HPDE6-E6E7 (cell line): Measurements from ENCODE around the gene TRPV5.
"Not testable (repeated sequence)": the region's sequence is repeated elsewhere in the genome, so short reads cannot be mapped to it uniquely, and the experiment has no call there.

Experiments used
- DNase-seq: peaks from one replicate; pipeline ENCODE4 v3.0.0; 2011; ENCODE audit warnings: missing footprints; ENCODE audit errors: extremely low spot score

The TRPV5 gene

GRCh38 chr7:142933624-142934023, at the start of gene TRPV5:
TRPV5 (minus strand) TSS chr7:142933746; CDS start chr7:142933459, 287 bp downstream.
- no peak for DNase-seq

GRCh38 chr7:142978402-142978801, 44.9 kb upstream of the TRPV5 start:
- not testable (repeated sequence) for DNase-seq

GRCh38 chr7:142974626-142975025, 41.1 kb upstream of the TRPV5 start:
- no peak for DNase-seq

GRCh38 chr7:142969183-142969582, 35.6 kb upstream of the TRPV5 start:
- DNase-seq: no peak

- DNase-seq: no peak
These were observed 34.7 kb upstream of the TRPV5 start for GRCh38 chr7:142968229-142968628.

GRCh38 chr7:142964502-142965246, 31.1 kb upstream of the TRPV5 start:
- DNase-seq: no peak

- DNase-seq: no peak
These were observed 30.4 kb upstream of the TRPV5 start for GRCh38 chr7:142963993-142964392.

GRCh38 chr7:142962991-142963390, 29.4 kb upstream of the TRPV5 start:
- DNase-seq: no peak

GRCh38 chr7:142961973-142962926, 28.7 kb upstream of the TRPV5 start, which contains the start of gene KEL:
KEL (minus strand) TSS chr7:142962363; CDS start chr7:142962206, 157 bp downstream.
- no peak for DNase-seq

- DNase-seq: no peak
These were observed 28.0 kb upstream of the TRPV5 start for GRCh38 chr7:142961595-142961972.

- no peak for DNase-seq
These were observed 27.5 kb upstream of the TRPV5 start for GRCh38 chr7:142960955-142961512.

GRCh38 chr7:142959202-142959601, 25.7 kb upstream of the TRPV5 start:
- DNase-seq: no peak

GRCh38 chr7:142957723-142958122, 24.2 kb upstream of the TRPV5 start:
- no peak for DNase-seq

GRCh38 chr7:142956951-142957623, 23.5 kb upstream of the TRPV5 start:
- no peak for DNase-seq

- no peak for DNase-seq
These were observed 21.2 kb upstream of the TRPV5 start for GRCh38 chr7:142954680-142955268.

- no peak for DNase-seq
These were observed 16.7 kb upstream of the TRPV5 start for GRCh38 chr7:142950235-142950634.

GRCh38 chr7:142948603-142949002, 15.1 kb upstream of the TRPV5 start:
- DNase-seq: no peak

- no peak for DNase-seq
These were observed 11.5 kb upstream of the TRPV5 start for GRCh38 chr7:142945001-142945400.

- DNase-seq: no peak
These were observed 10.2 kb upstream of the TRPV5 start for GRCh38 chr7:142943706-142944268.

GRCh38 chr7:142942746-142943145, 9.2 kb upstream of the TRPV5 start:
- DNase-seq: no peak

- no peak for DNase-seq
These were observed 8.0 kb upstream of the TRPV5 start for GRCh38 chr7:142941541-142941940.
